Stimulated activated CD8-positive, alpha-beta memory T cell treated with anti-CD3 and anti-CD28 coated beads, Interleukin-12 subunit alpha, Interleukin-12 subunit beta, amount 100 ng/mL, for 4 hours (primary cell): ENCODE data around the gene NFATC1.

ENCODE experiments used
- DNase-seq: peaks from one replicate; pipeline ENCODE4 v3.0.0-alpha.2; 2020; ENCODE audit warnings: low read depth

Gene NFATC1

DNA sequence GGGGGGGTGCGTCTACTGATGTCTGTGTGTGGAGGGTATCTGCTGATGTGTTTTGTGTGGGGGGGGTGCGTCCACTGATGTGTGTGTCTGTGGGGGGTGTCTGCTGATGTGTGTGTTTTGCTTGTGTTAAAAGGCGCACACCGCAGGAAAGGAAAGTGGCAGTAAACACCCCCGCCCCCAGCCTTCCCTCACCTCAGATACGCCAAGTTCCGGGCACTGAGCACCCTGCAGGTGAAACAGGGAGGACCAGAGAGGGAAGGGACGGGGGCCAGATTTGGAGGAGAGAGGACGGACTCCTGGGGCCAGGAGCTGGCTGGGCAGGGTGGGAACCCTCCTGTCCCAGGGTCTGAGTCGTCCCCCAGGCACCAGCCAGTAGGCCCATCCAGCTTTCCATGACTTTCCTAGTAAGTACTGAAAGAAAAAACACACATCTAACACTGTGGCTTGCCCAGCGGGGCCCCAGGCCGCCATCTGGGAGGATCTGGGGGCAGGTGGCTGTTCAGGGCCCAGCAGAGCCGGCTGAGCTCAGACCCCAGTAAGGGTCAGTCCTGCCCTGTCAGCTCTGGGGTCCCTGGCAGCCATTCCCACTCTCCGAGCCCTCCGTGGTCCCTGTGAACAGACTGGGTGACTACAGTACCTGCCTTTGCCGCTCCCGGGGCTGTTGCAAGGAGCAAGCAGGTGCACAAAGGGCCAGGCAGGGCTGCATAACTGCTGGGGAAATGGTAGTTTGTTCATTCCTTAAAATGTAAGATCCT, 126.9 kb downstream of the NFATC1 start:
- peak; percentile 28 for DNase-seq

DNA sequence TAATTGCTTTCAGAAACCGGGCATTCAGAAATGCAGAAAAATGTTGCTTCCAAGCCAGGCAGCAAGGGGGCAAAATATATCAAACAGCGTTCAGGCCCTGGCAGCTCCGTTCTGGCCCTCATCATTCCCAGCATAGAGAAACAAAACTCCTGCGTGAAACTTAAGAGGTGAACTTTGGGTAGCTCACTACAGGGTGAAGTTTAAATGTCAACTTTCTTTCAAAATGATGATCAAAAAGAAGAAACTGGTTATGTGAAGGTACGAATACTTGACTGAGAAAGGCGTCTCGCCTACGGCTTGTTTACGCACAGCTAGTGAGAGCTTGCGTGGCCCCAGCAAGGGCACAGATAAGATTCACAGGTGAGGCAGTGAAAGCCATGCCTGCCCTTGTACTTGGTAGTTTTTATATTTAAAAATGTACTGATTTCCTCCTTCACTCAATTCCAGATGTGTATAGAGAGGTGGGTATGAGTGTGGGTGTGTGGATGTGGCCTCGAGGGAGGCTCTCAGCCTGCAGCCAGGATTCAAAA, 127.5 kb downstream of the NFATC1 start:
- peak; percentile 28 for DNase-seq

- peak; percentile 56 for DNase-seq
These were observed 128.0 kb downstream of the NFATC1 start for GRCh38 chr18:79523736-79524180.

DNA sequence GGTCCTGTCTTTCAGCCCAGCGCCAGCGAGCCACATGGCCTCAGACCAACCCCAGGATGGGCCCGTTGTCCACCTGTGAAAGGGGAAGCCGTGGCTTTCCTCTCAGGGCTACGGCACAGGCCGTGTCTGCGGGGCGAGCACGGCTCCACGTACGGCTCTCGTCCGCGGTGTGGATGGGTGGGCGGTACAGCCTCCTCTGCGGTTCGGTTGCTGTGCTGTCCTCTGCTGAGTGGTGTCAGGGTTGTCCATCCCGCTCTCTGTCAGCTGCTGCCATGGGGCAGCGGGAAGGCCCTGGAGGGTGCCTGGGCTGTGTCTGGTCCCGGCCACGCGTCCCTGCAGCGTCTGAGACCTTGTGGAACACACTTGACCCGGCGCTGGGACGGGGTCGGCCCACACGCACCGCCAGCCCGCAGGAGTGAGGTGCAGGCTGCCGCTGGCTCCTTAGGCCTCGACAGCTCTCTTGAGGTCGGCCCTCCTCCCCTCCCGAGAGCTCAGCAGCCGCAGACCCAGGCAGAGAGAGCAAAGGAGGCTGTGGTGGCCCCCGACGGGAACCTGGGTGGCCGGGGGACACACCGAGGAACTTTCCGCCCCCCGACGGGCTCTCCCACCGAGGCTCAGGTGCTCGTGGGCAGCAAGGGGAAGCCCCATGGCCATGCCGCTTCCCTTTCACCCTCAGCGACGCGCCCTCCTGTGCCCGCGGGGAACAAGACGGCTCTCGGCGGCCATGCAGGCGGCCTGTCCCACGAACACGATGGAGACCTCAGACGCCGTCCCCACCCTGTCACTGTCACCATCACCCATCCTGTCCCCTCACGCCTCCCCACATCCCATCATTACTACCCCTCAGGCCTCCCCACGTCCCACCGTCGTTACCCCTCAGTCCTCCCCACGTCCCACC, 128.7 kb downstream of the NFATC1 start:
- DNase-seq = peak; percentile 45

DNA sequence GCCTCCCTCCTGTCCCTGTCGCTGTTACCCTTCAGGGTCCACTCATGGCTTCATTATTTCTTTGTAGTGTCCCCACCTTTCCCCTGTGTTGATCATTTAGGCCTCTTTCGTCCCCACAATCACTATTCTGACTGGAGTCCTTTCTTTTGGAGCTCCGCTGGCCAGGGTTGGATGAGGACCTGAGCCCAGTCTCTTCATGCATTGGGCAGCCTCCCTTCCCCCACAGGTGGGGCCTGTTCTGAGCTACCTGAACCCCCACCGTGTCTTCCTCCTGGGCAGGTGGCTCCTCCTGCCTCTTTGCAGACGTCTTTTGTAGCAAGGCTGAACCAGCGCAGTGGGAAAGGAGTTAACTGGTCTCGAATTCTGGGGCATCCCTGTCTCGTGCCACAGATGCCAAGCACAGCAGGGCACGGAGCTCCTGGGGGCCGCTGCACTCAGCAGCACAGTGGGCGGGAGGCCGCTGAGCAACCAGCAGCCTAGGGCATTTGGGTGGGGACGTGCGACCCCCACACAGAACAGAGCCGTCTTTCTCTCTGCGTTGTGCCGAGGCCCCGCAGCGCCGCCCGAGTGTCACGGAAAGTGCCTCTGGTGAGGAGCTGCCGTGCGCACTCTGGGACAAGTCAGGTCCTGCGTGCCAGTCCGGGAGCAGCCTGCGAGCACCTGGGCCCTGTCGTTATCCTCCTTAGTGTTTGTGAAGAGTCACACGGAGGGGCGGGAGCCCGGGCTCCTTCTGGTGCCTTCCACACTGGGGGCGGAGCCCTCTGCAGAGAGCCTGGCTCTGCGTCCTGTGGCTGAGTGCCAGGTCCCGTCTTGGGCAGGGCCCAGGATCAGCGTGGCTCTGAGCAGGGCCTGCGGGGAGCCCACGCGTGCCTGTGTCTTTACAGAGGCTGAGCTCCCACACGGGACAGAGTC, 130.1 kb downstream of the NFATC1 start:
- no peak for DNase-seq

DNA sequence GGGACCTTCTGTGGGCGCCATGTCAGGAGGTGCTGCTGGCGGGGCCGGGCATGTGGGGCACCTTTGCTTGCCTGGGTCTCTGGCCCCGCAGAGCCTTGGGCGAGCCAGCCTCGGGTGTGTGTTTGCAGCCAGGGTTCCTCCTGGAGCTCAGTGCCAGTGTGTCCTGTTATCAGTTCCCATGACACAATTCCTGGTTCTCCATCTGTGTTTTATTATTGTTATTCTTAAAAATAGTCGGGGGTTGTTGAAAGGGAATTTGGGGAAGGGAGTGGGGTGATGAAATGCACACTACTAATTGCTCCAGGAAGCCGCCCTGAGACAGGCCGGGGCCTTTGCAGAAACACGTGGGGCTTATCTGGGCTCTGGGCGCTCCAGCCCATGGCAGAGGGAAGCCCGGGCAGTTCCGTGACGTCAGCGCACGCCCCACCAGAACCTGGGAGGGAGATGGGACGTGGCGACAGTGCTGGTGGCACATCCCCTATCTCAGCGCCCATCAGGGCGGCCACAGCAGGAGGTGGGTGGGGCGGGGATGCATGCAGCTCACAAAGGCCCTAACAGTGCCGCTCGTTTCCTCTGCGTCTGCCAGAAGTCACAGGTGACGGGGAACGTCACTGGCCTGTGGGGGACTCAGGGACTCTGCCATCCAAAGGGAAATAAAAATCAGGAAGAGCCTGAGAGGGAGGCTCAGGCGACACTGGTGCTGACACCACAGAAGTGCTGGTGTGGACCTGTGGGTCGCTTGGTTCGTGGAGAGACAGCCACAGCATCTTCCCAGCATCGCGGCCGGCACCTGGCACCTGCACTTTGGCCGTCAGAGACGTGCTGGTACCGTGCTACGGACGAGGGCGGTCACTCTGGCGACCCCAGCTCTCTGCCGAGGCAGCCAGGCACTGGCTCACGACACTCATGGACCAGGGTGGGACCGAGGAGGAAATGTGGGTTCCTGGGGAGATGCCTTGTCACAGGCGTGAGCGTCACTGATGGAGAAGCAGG, 131.0 kb downstream of the NFATC1 start:
- no peak for DNase-seq

- DNase-seq = no peak
These were observed 132.1 kb downstream of the NFATC1 start for GRCh38 chr18:79527656-79528315.

DNA sequence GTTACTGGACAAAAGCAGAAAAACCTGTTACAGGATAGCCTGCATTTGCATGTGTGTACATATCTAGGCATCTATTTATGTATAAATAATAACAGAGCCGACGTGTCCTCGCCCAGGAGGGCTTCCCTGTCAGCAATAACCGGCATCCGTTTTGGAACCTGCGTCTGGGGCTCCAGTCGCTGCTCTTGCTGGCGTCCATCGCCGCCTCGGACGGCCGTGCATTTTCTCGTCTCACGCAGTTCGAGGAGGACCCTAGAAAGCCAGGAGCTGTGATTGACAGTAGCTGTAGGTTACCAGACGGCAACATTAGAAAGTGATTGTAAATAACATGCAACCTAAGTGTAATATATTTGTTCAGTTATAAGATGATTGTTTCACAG, 132.6 kb downstream of the NFATC1 start:
- no peak for DNase-seq

DNA sequence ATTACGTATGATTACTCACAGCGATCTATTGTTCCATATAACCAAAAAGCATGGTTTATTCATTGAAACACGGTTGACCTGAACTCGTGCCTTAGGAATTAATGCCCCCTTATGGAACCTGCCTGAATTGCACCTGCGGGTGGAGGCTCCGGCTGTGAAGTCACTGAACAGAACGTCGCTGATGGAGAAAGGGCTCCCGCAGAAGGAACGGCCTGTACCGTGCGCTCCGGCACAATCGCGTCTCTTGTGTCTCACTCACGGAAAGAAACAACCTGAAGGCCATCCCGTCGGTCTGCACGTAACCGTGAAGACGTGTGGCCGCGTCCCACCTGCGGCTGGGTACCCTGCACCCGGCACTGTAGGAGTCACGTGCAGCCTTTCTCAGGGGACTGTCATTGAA, 133.1 kb downstream of the NFATC1 start:
- peak; percentile 45 for DNase-seq

- DNase-seq = no peak
These were observed 133.6 kb downstream of the NFATC1 start for GRCh38 chr18:79529296-79529695.

DNA sequence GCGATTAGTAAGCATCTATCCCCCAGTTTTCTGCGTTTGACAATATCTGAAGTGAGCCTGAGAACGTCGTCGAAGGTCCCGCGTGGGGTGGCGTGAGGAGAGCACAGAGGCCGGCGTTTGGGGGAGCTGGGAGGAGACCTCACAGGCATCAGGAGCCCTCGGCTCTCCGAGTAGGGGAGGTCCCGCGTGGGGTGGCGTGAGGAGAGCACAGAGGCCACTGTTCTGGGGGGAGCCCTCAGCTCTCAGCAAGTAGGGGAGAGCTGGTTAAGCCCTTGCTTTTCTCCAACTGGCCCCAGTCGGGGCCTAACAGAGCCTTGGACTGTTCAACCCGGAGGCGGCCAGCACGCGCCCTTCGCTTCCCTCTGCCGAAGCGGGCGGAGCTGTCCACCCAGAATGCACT, 134.3 kb downstream of the NFATC1 start:
- DNase-seq = no peak

DNA sequence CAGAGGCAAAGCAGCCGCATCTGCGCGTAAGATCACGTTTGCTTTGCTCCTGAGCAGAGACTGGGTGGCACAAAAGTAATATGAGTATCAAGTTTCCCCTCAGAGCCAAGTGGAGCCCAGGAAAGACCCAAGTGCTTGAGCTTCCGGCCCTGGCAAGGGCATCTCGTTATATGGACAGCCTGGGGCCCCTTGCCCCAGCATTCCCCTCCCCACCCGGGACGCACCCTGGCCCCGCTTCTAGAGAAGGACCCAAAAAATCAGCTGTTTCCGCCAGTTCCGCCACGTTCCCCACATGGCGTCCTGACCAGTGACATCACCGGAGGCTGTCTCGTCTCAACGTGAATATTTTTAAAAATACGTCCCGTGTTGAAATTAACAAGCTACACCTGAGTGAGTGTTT, 135.1 kb downstream of the NFATC1 start:
- no peak for DNase-seq

GRCh38 chr18:79531386-79531785, 135.7 kb downstream of the NFATC1 start:
- DNase-seq = no peak

DNA sequence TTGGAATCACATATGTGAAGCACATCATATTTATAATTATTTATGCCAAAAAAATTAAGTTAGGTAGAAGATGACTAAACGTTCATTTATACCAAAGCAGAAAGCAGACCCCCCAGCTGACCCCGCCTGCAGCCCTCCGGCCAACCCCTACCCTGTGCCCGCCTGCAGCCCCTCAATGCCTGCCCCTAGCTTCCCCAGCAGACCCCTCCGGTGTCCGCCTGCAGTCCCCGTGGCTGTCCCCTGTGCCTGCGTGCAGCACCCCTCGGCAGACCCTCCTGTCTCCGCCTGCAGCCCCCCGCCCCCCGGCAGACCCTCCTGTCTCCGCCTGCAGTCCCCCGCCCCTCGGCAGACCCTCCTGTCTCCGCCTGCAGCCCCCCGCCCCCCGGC, 136.2 kb downstream of the NFATC1 start:
- no peak for DNase-seq

- DNase-seq = no peak
These were observed 136.7 kb downstream of the NFATC1 start for GRCh38 chr18:79532313-79533007.

GRCh38 chr18:79533146-79533545, 137.4 kb downstream of the NFATC1 start:
- DNase-seq = no peak

DNA sequence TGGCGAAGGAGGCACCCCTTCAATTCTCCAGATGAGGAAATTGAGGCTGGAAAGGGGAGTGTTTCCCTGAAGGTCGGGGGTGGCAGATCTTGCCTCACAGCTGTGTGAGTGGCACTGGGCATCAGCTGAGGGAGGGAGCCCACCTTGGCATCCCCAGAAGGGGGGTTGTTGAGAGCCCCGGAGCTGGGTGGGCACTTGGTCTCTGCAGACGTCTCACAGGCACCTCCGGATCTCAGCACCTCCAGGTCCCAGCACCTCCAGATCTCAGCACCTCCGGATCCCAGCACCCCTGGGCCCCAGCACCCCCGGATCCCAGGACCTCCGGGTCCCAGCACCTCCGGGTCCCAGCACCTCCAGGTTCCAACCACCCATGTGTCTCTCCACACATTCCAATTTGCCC, 137.9 kb downstream of the NFATC1 start:
- DNase-seq = no peak

DNA sequence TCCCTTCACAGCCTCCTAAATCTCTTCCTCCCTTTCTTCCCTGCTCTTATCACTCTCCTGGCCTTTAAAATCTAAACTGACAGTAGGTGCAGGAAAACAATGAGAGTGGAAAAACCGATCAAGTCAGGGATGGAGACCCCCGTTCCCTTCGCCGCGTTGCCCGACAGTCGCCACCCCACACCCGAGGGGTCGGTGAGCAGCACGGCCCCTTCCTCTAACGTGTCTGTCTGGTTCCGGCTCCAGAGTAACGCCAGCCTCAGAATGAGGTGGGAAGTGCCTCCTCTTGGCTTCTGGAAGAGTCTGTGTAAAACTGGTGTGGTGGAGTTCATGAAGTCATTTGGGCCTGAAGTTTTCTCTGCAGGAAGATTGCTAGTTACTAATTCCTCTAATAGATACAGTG, 138.6 kb downstream of the NFATC1 start:
- DNase-seq = no peak

DNA sequence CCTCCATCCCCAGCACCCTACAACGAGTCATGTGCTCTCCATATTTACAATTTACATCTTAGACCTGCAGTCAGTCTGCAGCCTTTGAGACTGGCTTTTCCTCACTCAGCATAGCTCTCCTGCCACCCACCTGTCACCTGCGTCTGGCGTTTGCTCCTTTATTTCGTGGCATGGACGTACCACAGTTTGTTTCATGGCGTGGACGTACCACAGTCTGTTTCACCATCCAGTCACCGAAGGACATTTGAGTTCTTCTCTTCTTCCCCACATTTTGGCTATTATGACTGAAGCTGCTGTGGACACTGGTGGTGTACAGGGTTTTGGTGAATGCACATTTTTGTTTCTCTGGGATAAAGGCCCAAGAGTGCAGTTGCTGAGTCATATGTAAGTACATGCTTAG, 142.0 kb downstream of the NFATC1 start:
- DNase-seq = no peak

DNA sequence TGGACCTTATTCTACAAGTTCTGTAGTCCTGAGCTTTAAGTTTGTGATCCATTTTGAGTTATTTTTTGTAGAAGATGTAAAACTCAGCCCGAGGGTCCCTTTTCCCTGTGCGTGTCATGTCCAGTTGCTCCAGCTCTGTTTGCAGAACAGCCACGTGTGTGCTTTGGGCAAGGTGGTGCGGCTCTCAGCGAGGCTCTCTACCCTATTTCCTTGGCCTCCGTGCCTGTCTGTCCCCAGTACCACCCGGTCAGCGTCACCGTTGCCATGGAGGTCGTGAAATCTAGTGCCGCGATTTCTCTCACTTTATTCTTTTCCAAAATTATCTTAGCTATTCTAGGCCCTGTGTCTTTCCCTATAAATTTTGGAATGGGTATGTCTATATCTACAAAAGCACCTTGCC, 142.9 kb downstream of the NFATC1 start:
- DNase-seq = no peak
